Fibroblast of pulmonary artery (primary cell): ENCODE results near the gene APBA1.

Experiments used
- DNase-seq: peaks from one replicate; pipeline ENCODE4 v3.0.0-alpha.2; 2010; ENCODE audit warnings: low read depth
- H3K4me3 ChIP-seq: replicated peaks from 2 replicates; pipeline ENCODE4 v1.5.1; 2011; ENCODE audit warnings: low read depth, mild to moderate bottlenecking, control low read depth, low read length, moderate library complexity
- CTCF ChIP-seq: IDR thresholded peaks from 2 replicates; pipeline ENCODE4 v1.5.1; 2011; ENCODE audit warnings: mild to moderate bottlenecking, control low read depth, low read length, inconsistent platforms; ENCODE audit errors: missing control alignments

Gene APBA1

GRCh38 chr9:69500896-69501295 lies 171.3 kb downstream of the APBA1 start:
- DNase-seq: no peak
- TF ChIP-seq CTCF: no peak
- H3K4me3 ChIP-seq: no peak overlapping the region

GRCh38 chr9:69499959-69500358 lies 172.2 kb downstream of the APBA1 start:
- DNase-seq: no peak
- no peak overlapping the region for H3K4me3 ChIP-seq
- no peak for TF ChIP-seq CTCF

- no peak for TF ChIP-seq CTCF
- no peak for DNase-seq
- H3K4me3 ChIP-seq: no peak overlapping the region
Observed at GRCh38 chr9:69499407-69499806, 172.8 kb downstream of the APBA1 start.

- no peak for TF ChIP-seq CTCF
- no peak for DNase-seq
- H3K4me3 ChIP-seq: no peak overlapping the region
Observed at GRCh38 chr9:69498470-69498869, 173.7 kb downstream of the APBA1 start.

- no peak overlapping the region for H3K4me3 ChIP-seq
- no peak for TF ChIP-seq CTCF
- DNase-seq: no peak
Observed at GRCh38 chr9:69497816-69498215, 174.4 kb downstream of the APBA1 start.

GRCh38 chr9:69496846-69497450 lies 175.2 kb downstream of the APBA1 start:
- no peak for TF ChIP-seq CTCF
- no peak overlapping the region for H3K4me3 ChIP-seq
- DNase-seq: no peak

- no peak for DNase-seq
- TF ChIP-seq CTCF: no peak
- H3K4me3 ChIP-seq: no peak overlapping the region
Observed at GRCh38 chr9:69495296-69495695, 176.9 kb downstream of the APBA1 start.
